Measurements from ENCODE around the gene NACC2. TPM values are rescaled to one million over a fixed set of nuclear protein-coding genes. Genes with fewer than 3 reads are reported as not detected.

Gene NACC2
- total and polyA plus RNA-seq, 2 donors (not counting 1 experiment from before 2014, with no cell fraction given): 12.3 to 18.2 TPM

DNA sequence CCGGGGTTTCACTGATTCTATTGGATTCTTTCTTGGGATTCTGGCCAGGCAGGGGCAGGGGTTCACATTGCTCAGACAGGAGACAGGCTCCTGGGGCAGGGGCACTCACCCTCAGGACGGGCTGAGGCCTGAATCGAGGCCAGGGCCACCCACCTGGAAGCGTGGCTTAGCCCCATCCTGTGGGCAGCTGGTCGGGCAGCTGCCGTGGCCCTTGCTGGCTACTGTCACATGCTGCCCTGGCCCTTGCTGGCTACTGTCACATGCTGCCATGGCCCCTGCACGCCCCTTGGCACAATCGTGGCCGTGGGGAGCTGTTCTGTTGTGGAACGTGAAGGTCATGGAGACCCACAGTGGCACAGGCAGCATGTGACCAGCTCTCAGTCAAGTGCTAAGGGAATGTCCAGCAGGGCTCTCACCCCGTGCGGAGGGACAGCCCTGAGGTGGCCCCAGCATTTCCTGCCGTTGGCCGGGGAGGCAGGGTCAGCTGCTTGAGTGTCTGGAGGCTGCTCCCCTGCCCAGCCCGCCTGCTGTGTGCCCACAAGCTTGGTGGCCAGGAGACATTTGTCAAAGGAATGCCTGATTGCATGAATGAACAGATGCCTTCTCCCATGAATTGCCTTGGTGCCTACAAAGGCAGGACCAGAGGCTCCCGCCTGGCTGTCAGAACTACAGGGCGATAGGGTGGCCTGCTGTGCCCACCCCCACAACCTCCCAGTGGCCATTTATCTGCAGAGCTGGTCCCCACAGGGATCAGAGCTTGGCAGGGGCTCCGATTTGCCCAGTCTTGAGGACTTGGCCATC, 40.4 kb upstream of the NACC2 start:
- Histone ChIP-seq H3K27me3 (ENCODE audit: control insufficient read depth, insufficient read depth, low read length) (peaks cover 37% of the 10 kb centered on the region), H4K20me1 (ENCODE audit: control insufficient read depth, extremely low read depth, insufficient read depth, low read length) (no peaks in the 10 kb centered on the region), H2AFZ (ENCODE audit: low read length) (no peak overlapping the region), H3K4me3 (replicated peaks in 1 of 4; ENCODE audit: control extremely low read depth in 1 of 4, insufficient read depth in 1 of 4, low read depth in 3 of 4, low read length in 4 of 4) (no peak overlapping the region), H3K4me1 (ENCODE audit: control insufficient read depth, extremely low read depth, insufficient read depth, low read length) (no peaks in the 10 kb centered on the region), H3K36me3 (ENCODE audit: control insufficient read depth, insufficient read depth, low read length) (no peaks in the 10 kb centered on the region), H3K79me2 (ENCODE audit: control insufficient read depth, insufficient read depth, low read length) (no peaks in the 10 kb centered on the region), H3K4me2 (ENCODE audit: extremely low read depth, insufficient read depth, low read length) (no peak overlapping the region), H3K27ac (ENCODE audit: insufficient read depth, low read length) (no peak overlapping the region), H3K9me3 (ENCODE audit: control insufficient read depth, insufficient read depth, low read depth, low read length) (no peaks in the 10 kb centered on the region), H3K9ac (ENCODE audit: insufficient read depth, low read length) (no peak overlapping the region)
- no peak for TF ChIP-seq EZH2 (IDR thresholded peaks at IDR 0.05; ENCODE audit: low read length, missing control alignments)
- DNase-seq (ENCODE audit: low read depth in 2 of 2): no peak

GRCh38 chr9:136133959-136134484, 38.9 kb upstream of the NACC2 start:
- peaks cover 46% of the 10 kb centered on the region for H3K27me3 ChIP-seq (ENCODE audit: control insufficient read depth, insufficient read depth, low read length)
- H3K4me1 ChIP-seq (ENCODE audit: control insufficient read depth, extremely low read depth, insufficient read depth, low read length): no peaks in the 10 kb centered on the region
- H2AFZ ChIP-seq (ENCODE audit: low read length): no peak overlapping the region
- no peaks in the 10 kb centered on the region for H4K20me1 ChIP-seq (ENCODE audit: control insufficient read depth, extremely low read depth, insufficient read depth, low read length)
- no peak for DNase-seq (ENCODE audit: low read depth in 2 of 2)
- TF ChIP-seq, protein P1, sequence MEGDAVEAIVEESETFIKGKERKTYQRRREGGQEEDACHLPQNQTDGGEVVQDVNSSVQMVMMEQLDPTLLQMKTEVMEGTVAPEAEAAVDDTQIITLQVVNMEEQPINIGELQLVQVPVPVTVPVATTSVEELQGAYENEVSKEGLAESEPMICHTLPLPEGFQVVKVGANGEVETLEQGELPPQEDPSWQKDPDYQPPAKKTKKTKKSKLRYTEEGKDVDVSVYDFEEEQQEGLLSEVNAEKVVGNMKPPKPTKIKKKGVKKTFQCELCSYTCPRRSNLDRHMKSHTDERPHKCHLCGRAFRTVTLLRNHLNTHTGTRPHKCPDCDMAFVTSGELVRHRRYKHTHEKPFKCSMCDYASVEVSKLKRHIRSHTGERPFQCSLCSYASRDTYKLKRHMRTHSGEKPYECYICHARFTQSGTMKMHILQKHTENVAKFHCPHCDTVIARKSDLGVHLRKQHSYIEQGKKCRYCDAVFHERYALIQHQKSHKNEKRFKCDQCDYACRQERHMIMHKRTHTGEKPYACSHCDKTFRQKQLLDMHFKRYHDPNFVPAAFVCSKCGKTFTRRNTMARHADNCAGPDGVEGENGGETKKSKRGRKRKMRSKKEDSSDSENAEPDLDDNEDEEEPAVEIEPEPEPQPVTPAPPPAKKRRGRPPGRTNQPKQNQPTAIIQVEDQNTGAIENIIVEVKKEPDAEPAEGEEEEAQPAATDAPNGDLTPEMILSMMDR (conservative IDR thresholded peaks at IDR 0.05 in 1 of 2, IDR thresholded peaks at IDR 0.05 in 1 of 2; ENCODE audit: low read depth in 1 of 2, low read length in 2 of 2): no peak
- no peak for TF ChIP-seq EZH2 (IDR thresholded peaks at IDR 0.05; ENCODE audit: low read length, missing control alignments)
- no peak overlapping the region for H3K4me2 ChIP-seq (ENCODE audit: extremely low read depth, insufficient read depth, low read length)
- no peak overlapping the region for H3K27ac ChIP-seq (ENCODE audit: insufficient read depth, low read length)
- H3K4me3 ChIP-seq (replicated peaks in 1 of 4; ENCODE audit: control extremely low read depth in 1 of 4, insufficient read depth in 1 of 4, low read depth in 3 of 4, low read length in 4 of 4): no peak overlapping the region
- no peaks in the 10 kb centered on the region for H3K36me3 ChIP-seq (ENCODE audit: control insufficient read depth, insufficient read depth, low read length)
- H3K79me2 ChIP-seq (ENCODE audit: control insufficient read depth, insufficient read depth, low read length): no peaks in the 10 kb centered on the region
- H3K9ac ChIP-seq (ENCODE audit: insufficient read depth, low read length): no peak overlapping the region
- H3K9me3 ChIP-seq (ENCODE audit: control insufficient read depth, insufficient read depth, low read depth, low read length): no peaks in the 10 kb centered on the region

DNA sequence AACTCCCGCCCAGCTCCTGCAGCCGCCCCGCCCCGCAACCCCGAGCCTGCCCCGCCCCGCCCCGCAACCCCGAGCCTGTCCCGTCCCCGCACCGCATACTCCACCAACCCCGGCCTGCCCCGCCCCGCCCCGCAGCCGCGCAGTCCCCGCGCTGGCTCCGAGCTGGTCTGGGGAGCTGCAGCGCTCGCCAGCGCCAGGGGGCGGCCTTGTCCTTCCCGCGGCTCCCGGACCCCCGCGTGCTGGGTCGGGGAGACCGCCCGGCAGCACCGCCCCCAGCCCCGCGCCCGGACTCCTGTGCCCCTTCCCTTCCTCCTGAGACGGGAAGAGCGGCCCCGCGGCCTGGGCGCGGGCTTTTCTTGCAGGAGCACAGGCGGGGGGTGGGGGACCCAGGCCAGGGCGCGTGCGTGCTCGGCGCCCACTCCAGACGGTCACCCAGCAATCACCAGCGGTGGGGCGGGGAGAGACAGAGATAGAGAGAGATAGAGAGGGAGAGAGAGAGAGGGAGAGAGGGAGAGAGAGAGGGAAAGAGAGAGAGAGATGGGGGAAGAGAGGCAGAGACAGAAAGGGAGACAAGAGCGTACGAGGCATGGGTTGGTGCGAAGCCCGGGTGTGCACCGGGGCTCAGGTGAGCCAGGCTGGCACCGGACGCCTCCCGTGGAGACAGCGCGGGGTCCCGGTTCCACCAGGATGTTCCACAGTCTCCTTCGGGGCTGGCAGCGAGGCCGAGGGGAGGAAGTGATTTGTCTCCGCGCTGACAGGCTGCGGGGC, 38.3 kb upstream of the NACC2 start:
- Histone ChIP-seq H3K27me3 (ENCODE audit: control insufficient read depth, insufficient read depth, low read length) (peaks cover 52% of the 10 kb centered on the region), H3K79me2 (ENCODE audit: control insufficient read depth, insufficient read depth, low read length) (no peaks in the 10 kb centered on the region), H3K4me1 (ENCODE audit: control insufficient read depth, extremely low read depth, insufficient read depth, low read length) (no peaks in the 10 kb centered on the region), H3K4me2 (ENCODE audit: extremely low read depth, insufficient read depth, low read length) (peak overlapping the region; percentile 35), H2AFZ (ENCODE audit: low read length) (no peak overlapping the region), H3K9ac (ENCODE audit: insufficient read depth, low read length) (no peak overlapping the region), H4K20me1 (ENCODE audit: control insufficient read depth, extremely low read depth, insufficient read depth, low read length) (no peaks in the 10 kb centered on the region), H3K36me3 (ENCODE audit: control insufficient read depth, insufficient read depth, low read length) (no peaks in the 10 kb centered on the region), H3K4me3 (replicated peaks in 1 of 4; ENCODE audit: control extremely low read depth in 1 of 4, insufficient read depth in 1 of 4, low read depth in 3 of 4, low read length in 4 of 4) (peak overlapping the region in 1 of 4 experiments; percentile 50), H3K27ac (ENCODE audit: insufficient read depth, low read length) (no peak overlapping the region), H3K9me3 (ENCODE audit: control insufficient read depth, insufficient read depth, low read depth, low read length) (no peaks in the 10 kb centered on the region)
- peak; percentile 12 to 25 for DNase-seq (ENCODE audit: low read depth in 2 of 2)
- TF ChIP-seq, protein P1 (conservative IDR thresholded peaks at IDR 0.05 in 1 of 2, IDR thresholded peaks at IDR 0.05 in 1 of 2; ENCODE audit: low read depth in 1 of 2, low read length in 2 of 2): peak; percentile 25 to 33
- peak; percentile 56 for TF ChIP-seq EZH2 (IDR thresholded peaks at IDR 0.05; ENCODE audit: low read length, missing control alignments)

Data from fibroblast of lung (primary cell).